Neural cell (in vitro differentiated cells): ENCODE measurements around the gene C16orf54.

Source experiments
- EP300 ChIP-seq: fragments of 450-650 bp; conservative IDR thresholded peaks from 2 replicates; pipeline ENCODE4 v1.6.1; 2014; ENCODE audit warnings: antibody characterized with exemption, mild to moderate bottlenecking, moderate library complexity; ENCODE audit not compliant: poor library complexity, severe bottlenecking
- EZH2 ChIP-seq: fragments of 200-600, 300-800 bp; shearing (Covaris generic), sonication (generic); IDR thresholded peaks from 2 replicates; pipeline ENCODE4 v1.6.1; 2014; ENCODE audit warnings: antibody characterized with exemption, low read length, borderline replicate concordance, mild to moderate bottlenecking; ENCODE audit not compliant: insufficient read depth, poor library complexity, severe bottlenecking
- MXI1 ChIP-seq: fragments of 450-650 bp; conservative IDR thresholded peaks from 2 replicates; pipeline ENCODE4 v1.6.1; 2014; ENCODE audit warnings: antibody characterized with exemption, mild to moderate bottlenecking; ENCODE audit not compliant: poor library complexity, severe bottlenecking
- POLR2AphosphoS5 ChIP-seq: IDR thresholded peaks from 2 replicates; pipeline ENCODE4 v1.6.1; 2012
- RAD21 ChIP-seq: fragments of 450-650 bp; conservative IDR thresholded peaks from 2 replicates; pipeline ENCODE4 v1.6.1; 2014; ENCODE audit warnings: antibody characterized with exemption, mild to moderate bottlenecking, moderate library complexity
- REST ChIP-seq: IDR thresholded peaks from 2 replicates; pipeline ENCODE4 v1.6.1; 2012; ENCODE audit warnings: borderline replicate concordance
- TAF1 ChIP-seq: IDR thresholded peaks from 2 replicates; pipeline ENCODE4 v1.6.1; 2012; ENCODE audit warnings: low read depth
- TF ChIP-seq, protein P1 (sequence below): fragments of 450-650 bp; IDR thresholded peaks from 2 replicates; pipeline ENCODE4 v1.5.1; 2014; ENCODE audit warnings: antibody characterized with exemption, mild to moderate bottlenecking, moderate library complexity; ENCODE audit not compliant: poor library complexity, severe bottlenecking

- TF ChIP-seq EP300: no peak
- TF ChIP-seq, protein P1, sequence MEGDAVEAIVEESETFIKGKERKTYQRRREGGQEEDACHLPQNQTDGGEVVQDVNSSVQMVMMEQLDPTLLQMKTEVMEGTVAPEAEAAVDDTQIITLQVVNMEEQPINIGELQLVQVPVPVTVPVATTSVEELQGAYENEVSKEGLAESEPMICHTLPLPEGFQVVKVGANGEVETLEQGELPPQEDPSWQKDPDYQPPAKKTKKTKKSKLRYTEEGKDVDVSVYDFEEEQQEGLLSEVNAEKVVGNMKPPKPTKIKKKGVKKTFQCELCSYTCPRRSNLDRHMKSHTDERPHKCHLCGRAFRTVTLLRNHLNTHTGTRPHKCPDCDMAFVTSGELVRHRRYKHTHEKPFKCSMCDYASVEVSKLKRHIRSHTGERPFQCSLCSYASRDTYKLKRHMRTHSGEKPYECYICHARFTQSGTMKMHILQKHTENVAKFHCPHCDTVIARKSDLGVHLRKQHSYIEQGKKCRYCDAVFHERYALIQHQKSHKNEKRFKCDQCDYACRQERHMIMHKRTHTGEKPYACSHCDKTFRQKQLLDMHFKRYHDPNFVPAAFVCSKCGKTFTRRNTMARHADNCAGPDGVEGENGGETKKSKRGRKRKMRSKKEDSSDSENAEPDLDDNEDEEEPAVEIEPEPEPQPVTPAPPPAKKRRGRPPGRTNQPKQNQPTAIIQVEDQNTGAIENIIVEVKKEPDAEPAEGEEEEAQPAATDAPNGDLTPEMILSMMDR: no peak
- no peak for TF ChIP-seq MXI1
- TF ChIP-seq EZH2: no peak
- no peak for TF ChIP-seq POLR2AphosphoS5
- no peak for TF ChIP-seq RAD21
- TF ChIP-seq TAF1: no peak
- TF ChIP-seq REST: no peak
These were observed 48.9 kb downstream of the C16orf54 start for GRCh38 chr16:29696881-29697331.
